RWPE2 (cell line): ENCODE data around the gene C22orf39.

Experiments
- ATAC-seq: fragments of 200-7000 bp; cut with Tn5 transposase; 3 replicates; pipeline ENCODE4 v1.9.1; 2021; ENCODE audit warnings: low read depth
- DNase-seq: peaks from one replicate; pipeline ENCODE4 v3.0.0-alpha.2; 2020; ENCODE audit warnings: low spot score
- H3K27ac ChIP-seq: fragments of 450-650 bp; 2 replicates; pipeline ENCODE4 v1.5.1; 2017; ENCODE audit warnings: mild to moderate bottlenecking; ENCODE audit not compliant: poor library complexity, severe bottlenecking
- H3K27me3 ChIP-seq: fragments of 250-450 bp; sonication (Bioruptor Pico); 2 replicates; pipeline ENCODE4 v1.5.1; 2021; ENCODE audit warnings: mild to moderate bottlenecking, moderate library complexity; ENCODE audit not compliant: insufficient read depth, poor library complexity, severe bottlenecking
- H3K36me3 ChIP-seq: fragments of 250-450 bp; sonication (Bioruptor Pico); 2 replicates; pipeline ENCODE4 v1.5.1; 2020; ENCODE audit warnings: low read depth, mild to moderate bottlenecking, moderate library complexity
- H3K4me1 ChIP-seq: fragments of 250-450 bp; sonication (Bioruptor Pico); 2 replicates; pipeline ENCODE4 v1.5.1; 2021; ENCODE audit warnings: mild to moderate bottlenecking, moderate library complexity; ENCODE audit not compliant: insufficient read depth, poor library complexity, severe bottlenecking
- H3K4me3 ChIP-seq: fragments of 250-450 bp; sonication (Bioruptor Pico); 2 replicates; pipeline ENCODE4 v1.5.1; 2021; ENCODE audit warnings: mild to moderate bottlenecking, moderate library complexity; ENCODE audit not compliant: severe bottlenecking
- H3K9me3 ChIP-seq: fragments of 250-450 bp; sonication (Bioruptor Pico); 2 replicates; pipeline ENCODE4 v1.5.1; 2021; ENCODE audit warnings: mild to moderate bottlenecking, moderate library complexity; ENCODE audit not compliant: severe bottlenecking
- TF ChIP-seq, protein P1 (sequence below): fragments of 450-650 bp; IDR thresholded peaks from one replicate; pipeline ENCODE4 v1.5.1; 2017; ENCODE audit warnings: mild to moderate bottlenecking, moderate library complexity; ENCODE audit not compliant: poor library complexity, severe bottlenecking

C22orf39 gene

DNA sequence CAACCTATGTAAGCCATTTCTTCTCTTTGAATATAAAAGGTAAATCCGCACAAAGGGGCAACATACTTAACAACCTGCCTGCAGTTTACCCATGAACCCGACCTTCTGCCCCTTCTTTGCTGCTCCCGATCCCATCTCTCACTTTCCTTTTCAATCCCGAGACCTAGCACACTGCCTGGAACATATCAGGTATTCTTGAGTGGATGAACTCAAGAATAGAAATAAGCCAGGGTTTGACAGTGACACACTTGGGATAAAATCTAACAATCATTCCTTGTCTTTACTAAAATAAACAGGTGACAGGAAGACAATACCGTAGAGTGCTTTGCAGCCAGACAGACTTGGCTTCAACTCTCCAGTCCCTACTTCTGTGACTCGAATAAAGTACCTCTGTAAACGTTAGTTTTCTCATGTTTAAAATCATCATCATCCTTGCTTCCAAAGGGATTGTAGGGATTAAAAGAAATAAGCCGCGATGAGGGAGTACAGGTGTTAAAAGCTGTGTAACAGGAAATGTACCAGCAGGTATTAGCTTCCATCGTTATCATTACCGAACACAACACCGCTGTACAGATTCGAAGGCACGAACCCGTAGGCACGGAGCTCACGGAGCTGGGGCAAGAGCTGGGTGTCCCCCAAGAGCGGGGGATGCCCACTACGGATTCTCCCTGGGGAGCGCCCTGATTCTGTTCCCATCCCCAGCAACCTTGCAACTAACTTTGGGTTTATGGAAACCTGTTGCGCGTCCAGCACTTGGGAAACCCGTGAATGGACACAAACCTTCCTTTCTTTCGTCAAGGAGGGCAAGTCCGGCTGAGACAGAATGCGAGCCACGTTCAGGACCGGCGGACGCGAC is 30.8 kb upstream of the C22orf39 start:
- H3K27ac ChIP-seq = peak overlapping the region; percentile 99

DNA sequence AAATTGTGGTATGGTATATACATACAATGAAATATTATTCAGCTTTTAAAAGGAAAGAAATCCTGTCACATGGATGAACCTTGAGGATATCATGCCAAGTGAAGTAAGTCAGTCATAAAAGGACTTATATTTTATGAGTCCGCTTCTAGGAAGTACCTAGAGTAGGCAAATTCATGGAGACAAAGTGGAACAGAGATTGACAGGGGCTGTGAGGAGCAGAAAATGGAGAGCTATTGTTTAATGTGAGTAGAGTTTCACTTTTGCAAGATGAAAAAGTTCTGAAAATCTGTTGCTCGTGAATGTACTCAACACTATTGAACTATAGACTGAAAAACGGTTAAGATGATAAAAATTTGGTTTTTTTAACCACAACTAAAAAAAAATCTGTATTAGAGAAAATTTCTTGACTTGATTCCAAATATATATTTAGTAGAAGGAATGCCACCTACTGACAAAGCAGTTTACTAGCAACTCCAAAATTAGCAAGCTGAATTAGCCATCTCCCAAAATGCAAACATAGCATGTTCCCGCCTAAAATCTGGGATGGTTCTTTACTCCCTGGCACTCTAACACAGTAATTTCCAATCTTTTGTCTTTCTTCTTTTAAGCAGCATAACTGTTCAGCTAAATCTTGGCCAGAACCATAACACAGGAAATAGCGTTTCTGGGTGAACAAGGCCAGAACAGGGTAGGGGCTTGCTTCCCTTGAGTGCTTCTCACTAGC is 30.0 kb upstream of the C22orf39 start:
- peaks cover 17% of the 10 kb centered on the region for H3K4me1 ChIP-seq
- peaks cover 52% of the 10 kb centered on the region for H3K36me3 ChIP-seq
- no peak for DNase-seq
- ATAC-seq = no peak
- TF ChIP-seq, protein P1, sequence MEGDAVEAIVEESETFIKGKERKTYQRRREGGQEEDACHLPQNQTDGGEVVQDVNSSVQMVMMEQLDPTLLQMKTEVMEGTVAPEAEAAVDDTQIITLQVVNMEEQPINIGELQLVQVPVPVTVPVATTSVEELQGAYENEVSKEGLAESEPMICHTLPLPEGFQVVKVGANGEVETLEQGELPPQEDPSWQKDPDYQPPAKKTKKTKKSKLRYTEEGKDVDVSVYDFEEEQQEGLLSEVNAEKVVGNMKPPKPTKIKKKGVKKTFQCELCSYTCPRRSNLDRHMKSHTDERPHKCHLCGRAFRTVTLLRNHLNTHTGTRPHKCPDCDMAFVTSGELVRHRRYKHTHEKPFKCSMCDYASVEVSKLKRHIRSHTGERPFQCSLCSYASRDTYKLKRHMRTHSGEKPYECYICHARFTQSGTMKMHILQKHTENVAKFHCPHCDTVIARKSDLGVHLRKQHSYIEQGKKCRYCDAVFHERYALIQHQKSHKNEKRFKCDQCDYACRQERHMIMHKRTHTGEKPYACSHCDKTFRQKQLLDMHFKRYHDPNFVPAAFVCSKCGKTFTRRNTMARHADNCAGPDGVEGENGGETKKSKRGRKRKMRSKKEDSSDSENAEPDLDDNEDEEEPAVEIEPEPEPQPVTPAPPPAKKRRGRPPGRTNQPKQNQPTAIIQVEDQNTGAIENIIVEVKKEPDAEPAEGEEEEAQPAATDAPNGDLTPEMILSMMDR = peak; percentile 55
- H3K9me3 ChIP-seq = no peaks in the 10 kb centered on the region
- H3K4me3 ChIP-seq = peak overlapping the region; percentile 66
- no peaks in the 10 kb centered on the region for H3K27me3 ChIP-seq
- H3K27ac ChIP-seq = peak overlapping the region; percentile 99

More for the DNA sequence above, 30.8 kb upstream of the C22orf39 start:
- peak overlapping the region; percentile 66 for H3K4me3 ChIP-seq
- peaks cover 52% of the 10 kb centered on the region for H3K36me3 ChIP-seq
- DNase-seq (no peak), ATAC-seq (no peak)
- H3K27me3 ChIP-seq = no peaks in the 10 kb centered on the region
- peaks cover 24% of the 10 kb centered on the region for H3K4me1 ChIP-seq
- H3K9me3 ChIP-seq = no peaks in the 10 kb centered on the region
- TF ChIP-seq, protein P1 = no peak

GRCh38 chr22:19476023-19476422 is 28.5 kb upstream of the C22orf39 start:
- TF ChIP-seq, protein P1 = no peak
- Histone ChIP-seq H3K27ac (no peak overlapping the region), H3K4me3 (no peak overlapping the region), H3K9me3 (no peaks in the 10 kb centered on the region), H3K4me1 (peaks cover 10% of the 10 kb centered on the region), H3K36me3 (peaks cover 52% of the 10 kb centered on the region), H3K27me3 (no peaks in the 10 kb centered on the region)
- no peak for DNase-seq
- no peak for ATAC-seq

DNA sequence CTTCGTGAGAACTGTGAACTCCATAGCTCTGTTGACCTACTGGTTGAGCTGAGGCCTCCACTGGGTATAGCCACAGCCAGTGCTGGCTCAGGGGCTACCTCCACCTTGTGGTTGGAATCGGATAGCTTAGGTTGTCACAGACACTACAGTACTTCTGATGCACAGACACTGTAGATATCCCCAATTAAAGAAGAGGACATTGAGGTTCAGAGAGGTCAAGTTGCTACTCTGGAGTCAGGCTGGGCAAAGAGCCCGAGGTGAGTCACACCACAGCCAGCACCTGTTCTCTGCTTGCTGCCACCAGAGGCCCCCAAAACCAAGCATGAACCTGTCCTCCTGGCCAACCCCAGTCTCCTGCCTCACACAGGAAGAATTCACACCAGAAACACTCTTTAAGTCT is 26.1 kb upstream of the C22orf39 start:
- ATAC-seq (peak; percentile 55), DNase-seq (no peak)
- H3K4me1 ChIP-seq = peaks cover 6% of the 10 kb centered on the region
- no peak overlapping the region for H3K4me3 ChIP-seq
- H3K27ac ChIP-seq = no peak overlapping the region
- peaks cover 70% of the 10 kb centered on the region for H3K36me3 ChIP-seq
- H3K9me3 ChIP-seq = no peaks in the 10 kb centered on the region
- H3K27me3 ChIP-seq = no peaks in the 10 kb centered on the region
- TF ChIP-seq, protein P1 = peak; percentile 11
